Measurements from ENCODE around the gene KAZALD1. TPM values are rescaled to one million over a fixed set of nuclear protein-coding genes. Genes with fewer than 3 reads are reported as not detected.

The KAZALD1 gene
- total and polyA plus RNA-seq, 10 donors, result 11.6 to 67.3 (median 31.0) TPM

GRCh38 chr10:101062232-101063049 is 652 bp downstream of the KAZALD1 start:
- H3K27me3 ChIP-seq (replicated peaks in 1 of 7), result peaks cover 0 to 64% (median 31%) of the 10 kb centered on the region in 7 donors
- H3K27ac ChIP-seq, result peak overlapping the region in 7 of 8 donors; percentile 93 to 99 (median 98)
- intact Hi-C loops (cut with DNase I; ENCODE audit: low total_unique reads), result no loop called here
- H3K9me3 ChIP-seq, result no peaks in the 10 kb centered on the region
- TF ChIP-seq POLR2AphosphoS5 (IDR thresholded peaks at IDR 0.05), result peak in 2 of 3 donors; percentile 56 to 77
- TF ChIP-seq, protein P1, sequence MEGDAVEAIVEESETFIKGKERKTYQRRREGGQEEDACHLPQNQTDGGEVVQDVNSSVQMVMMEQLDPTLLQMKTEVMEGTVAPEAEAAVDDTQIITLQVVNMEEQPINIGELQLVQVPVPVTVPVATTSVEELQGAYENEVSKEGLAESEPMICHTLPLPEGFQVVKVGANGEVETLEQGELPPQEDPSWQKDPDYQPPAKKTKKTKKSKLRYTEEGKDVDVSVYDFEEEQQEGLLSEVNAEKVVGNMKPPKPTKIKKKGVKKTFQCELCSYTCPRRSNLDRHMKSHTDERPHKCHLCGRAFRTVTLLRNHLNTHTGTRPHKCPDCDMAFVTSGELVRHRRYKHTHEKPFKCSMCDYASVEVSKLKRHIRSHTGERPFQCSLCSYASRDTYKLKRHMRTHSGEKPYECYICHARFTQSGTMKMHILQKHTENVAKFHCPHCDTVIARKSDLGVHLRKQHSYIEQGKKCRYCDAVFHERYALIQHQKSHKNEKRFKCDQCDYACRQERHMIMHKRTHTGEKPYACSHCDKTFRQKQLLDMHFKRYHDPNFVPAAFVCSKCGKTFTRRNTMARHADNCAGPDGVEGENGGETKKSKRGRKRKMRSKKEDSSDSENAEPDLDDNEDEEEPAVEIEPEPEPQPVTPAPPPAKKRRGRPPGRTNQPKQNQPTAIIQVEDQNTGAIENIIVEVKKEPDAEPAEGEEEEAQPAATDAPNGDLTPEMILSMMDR (IDR thresholded peaks at IDR 0.05 in 8 of 11, conservative IDR thresholded peaks at IDR 0.05 in 3 of 11), result peak in 10 of 11 experiments; percentile 36 to 79 (median 63)
- no peak for TF ChIP-seq POLR2A (IDR thresholded peaks at IDR 0.05)
- H3K36me3 ChIP-seq, result no peaks in the 10 kb centered on the region
- WGBS, 5 donors, result 6 to 20% (median 8%) methylated on average over 9 to 63 of the region's 63 CpGs
- H3K4me1 ChIP-seq, result peaks cover 32 to 82% (median 71%) of the 10 kb centered on the region in 6 donors
- peak overlapping the region; percentile 10 to 87 (median 70) for H3K4me3 ChIP-seq
- DNase-seq, result peak; percentile 90

GRCh38 chr10:101063050-101063525 is 1.3 kb downstream of the KAZALD1 start:
- intact Hi-C loops (cut with DNase I; ENCODE audit: low total_unique reads), result no loop called here
- DNase-seq, result no peak
- Histone ChIP-seq H3K9me3 (no peaks in the 10 kb centered on the region), H3K4me1 (peaks cover 32 to 89% (median 76%) of the 10 kb centered on the region in 6 donors), H3K4me3 (peak overlapping the region; percentile 10 to 87 (median 70)), H3K27ac (peak overlapping the region in 7 of 8 donors; percentile 9 to 99 (median 98)), H3K36me3 (no peaks in the 10 kb centered on the region), H3K27me3 (replicated peaks in 1 of 7) (peaks cover 0 to 68% (median 33%) of the 10 kb centered on the region in 7 donors)
- WGBS, 5 donors, result 6 to 19% (median 10%) methylated on average over 10 to 19 of the region's 19 CpGs
- TF ChIP-seq, protein P1 (IDR thresholded peaks at IDR 0.05 in 8 of 11, conservative IDR thresholded peaks at IDR 0.05 in 3 of 11), result no peak
- TF ChIP-seq POLR2A (IDR thresholded peaks at IDR 0.05) (no peak), POLR2AphosphoS5 (IDR thresholded peaks at IDR 0.05) (no peak)

- DNase-seq, result no peak
- Histone ChIP-seq H3K27me3 (replicated peaks in 1 of 7) (peaks cover 0 to 68% (median 33%) of the 10 kb centered on the region in 7 donors), H3K4me1 (peaks cover 32 to 91% (median 78%) of the 10 kb centered on the region in 6 donors), H3K4me3 (peak overlapping the region in 7 of 8 donors; percentile 57 to 87 (median 76)), H3K9me3 (no peaks in the 10 kb centered on the region), H3K36me3 (no peaks in the 10 kb centered on the region), H3K27ac (peak overlapping the region in 6 of 8 donors; percentile 9 to 98 (median 94))
- intact Hi-C loops (cut with DNase I; ENCODE audit: low total_unique reads), result no loop called here
- 19 to 35% (median 24%) methylated on average over 13 to 15 of the region's 15 CpGs for WGBS, 5 donors
- TF ChIP-seq POLR2AphosphoS5 (IDR thresholded peaks at IDR 0.05), result no peak
- no peak for TF ChIP-seq POLR2A (IDR thresholded peaks at IDR 0.05)
- TF ChIP-seq, protein P1 (IDR thresholded peaks at IDR 0.05 in 8 of 11, conservative IDR thresholded peaks at IDR 0.05 in 3 of 11), result no peak
These were observed 2.0 kb downstream of the KAZALD1 start for GRCh38 chr10:101063548-101064414.

Measured in spleen (tissue), 11 donors.